A549 (cell line): Measurements from ENCODE around the gene CCNA1. TPM values are rescaled to one million over a fixed set of nuclear protein-coding genes. Genes with fewer than 3 reads are reported as not detected.

Source experiments
- ATAC-seq, 2 experiments: fragments of 200-7000 bp in 1 of 2; fragments of >200 bp in 1 of 2; cut with Nextera tagmentation in 1 of 2; cut with Tn5 transposase in 1 of 2; 3 replicates each; pipeline versions ENCODE4 v1.8.0 to v1.9.1; 2018 to 2020; ENCODE audit warnings: mild to moderate bottlenecking in 1 of 2, moderate library complexity in 1 of 2
- CTCF ChIA-PET: fragments of 300-600 bp; sonication (Branson Sonifier 250); formaldehyde crosslinking; extraction: SDS; loops from one replicate; lab custom pipeline; 2021; ENCODE audit warnings: antibody characterized with exemption, inconsistent platforms; lab: Yijun Ruan, JAX
- POLR2A ChIA-PET: fragments of 350-600 bp; formaldehyde crosslinking; extraction: SDS; loops from one replicate; lab custom pipeline; 2021; ENCODE audit warnings: antibody characterized with exemption, inconsistent platforms; lab: Yijun Ruan, JAX
- DNase-seq, 2 experiments: peaks; one replicate each; pipeline versions ENCODE4 v3.0.0 to v3.0.0-alpha.2; 2011 to 2016; ENCODE audit warnings: low read depth in 1 of 2, low spot score in 1 of 2
- FAIRE-seq: peaks from 2 replicates; lab custom pipeline; 2011; peaks lifted over from hg19 to GRCh38; lab: Jason Lieb, UNC
- H3K27ac ChIP-seq, 2 experiments: fragments of >200 bp; sonication (Bioruptor Twin); formaldehyde crosslinking; 3 replicates each; pipeline ENCODE4 v1.5.1; 2016 to 2017
- H3K4me1 ChIP-seq: fragments of >200 bp; sonication (Bioruptor Twin); formaldehyde crosslinking; 3 replicates; pipeline ENCODE4 v1.6.1; 2016
- H3K4me2 ChIP-seq: fragments of >200 bp; sonication (Bioruptor Twin); formaldehyde crosslinking; 3 replicates; pipeline ENCODE4 v1.6.1; 2016
- H3K4me3 ChIP-seq: fragments of >200 bp; sonication (Bioruptor Twin); formaldehyde crosslinking; 3 replicates; pipeline ENCODE4 v1.5.1; 2016
- H3K9me3 ChIP-seq: fragments of >200 bp; sonication (Bioruptor Twin); formaldehyde crosslinking; 3 replicates; pipeline ENCODE4 v1.6.1; 2016
- BHLHE40 ChIP-seq: IDR thresholded peaks from 2 replicates; pipeline ENCODE4 v1.6.1; 2012; ENCODE audit warnings: low read depth, low read length, inconsistent platforms
- CBX2 ChIP-seq: fragments of 200-600 bp; sonication (generic); IDR thresholded peaks from 2 replicates; pipeline ENCODE4 v1.6.1; 2016; ENCODE audit warnings: low read depth, mild to moderate bottlenecking, borderline replicate concordance
- CEBPB ChIP-seq, 2 experiments: fragments of >200 bp in 1 of 2; sonication (Bioruptor Twin) in 1 of 2; formaldehyde crosslinking in 1 of 2; IDR thresholded peaks; 2 replicates each; pipeline ENCODE4 v1.6.1; 2012 to 2016
- CHD2 ChIP-seq: fragments of 150-350 bp; IDR thresholded peaks from 2 replicates; pipeline ENCODE4 v1.6.1; 2014; ENCODE audit warnings: low read length; ENCODE audit not compliant: partially characterized antibody
- CHD4 ChIP-seq: fragments of 200-600 bp; sonication (generic); IDR thresholded peaks from 2 replicates; pipeline ENCODE4 v1.6.1; 2016; ENCODE audit warnings: antibody characterized with exemption, mild to moderate bottlenecking, borderline replicate concordance
- EHF ChIP-seq: fragments of 250-450 bp; sonication (Bioruptor Pico); IDR thresholded peaks from 2 replicates; pipeline ENCODE4 v1.5.0; 2020; ENCODE audit warnings: mild to moderate bottlenecking
- EP300 ChIP-seq, 2 experiments: fragments of >200 bp; sonication (Bioruptor Twin); formaldehyde crosslinking; IDR thresholded peaks; 2 replicates in 1 of 2; 3 replicates in 1 of 2; pipeline ENCODE4 v1.6.1; 2016 to 2017
- FOSL2 ChIP-seq, 2 experiments: fragments of 450-650 bp in 1 of 2; fragments of >200 bp in 1 of 2; sonication (Bioruptor Twin) in 1 of 2; formaldehyde crosslinking; IDR thresholded peaks; 2 replicates each; pipeline versions ENCODE4 v1.5.0 to v1.6.1; 2016 to 2020; ENCODE audit warnings: mild to moderate bottlenecking in 1 of 2, moderate library complexity in 1 of 2
- GATA3 ChIP-seq: IDR thresholded peaks from 2 replicates; pipeline ENCODE4 v1.6.1; 2012; ENCODE audit warnings: borderline replicate concordance
- HOXB5 ChIP-seq: fragments of 250-450 bp; sonication (Bioruptor Pico); IDR thresholded peaks from 2 replicates; pipeline ENCODE4 v1.5.0; 2020; ENCODE audit warnings: mild to moderate bottlenecking, moderate library complexity
- JUN ChIP-seq, 2 experiments: fragments of >200 bp; sonication (Bioruptor Twin); formaldehyde crosslinking; IDR thresholded peaks; 2 replicates in 1 of 2; 3 replicates in 1 of 2; pipeline ENCODE4 v1.6.1; 2016 to 2017
- JUNB ChIP-seq: fragments of >200 bp; sonication (Bioruptor Twin); formaldehyde crosslinking; IDR thresholded peaks from 2 replicates; pipeline ENCODE4 v1.6.1; 2016
- KDM1A ChIP-seq: fragments of 200-600 bp; sonication (generic); IDR thresholded peaks from 2 replicates; pipeline ENCODE4 v1.6.1; 2016; ENCODE audit warnings: low read depth, mild to moderate bottlenecking
- MAZ ChIP-seq: fragments of 150-350 bp; IDR thresholded peaks from 2 replicates; pipeline ENCODE4 v1.6.1; 2014; ENCODE audit warnings: antibody characterized with exemption, low read depth, low read length, borderline replicate concordance
- NFE2L2 ChIP-seq: fragments of 150-350 bp; conservative IDR thresholded peaks from 2 replicates; pipeline ENCODE4 v1.6.1; 2014; ENCODE audit warnings: low read length
- RAD21 ChIP-seq, 2 experiments: fragments of >200 bp in 1 of 2; sonication (Bioruptor Twin) in 1 of 2; formaldehyde crosslinking in 1 of 2; IDR thresholded peaks in 1 of 2; conservative IDR thresholded peaks in 1 of 2; 2 replicates in 1 of 2; 3 replicates in 1 of 2; pipeline ENCODE4 v1.6.1; 2012 to 2018; ENCODE audit warnings: inconsistent platforms in 1 of 2
- RCOR1 ChIP-seq: fragments of 150-350 bp; IDR thresholded peaks from 2 replicates; pipeline ENCODE4 v1.6.1; 2014; ENCODE audit warnings: antibody characterized with exemption, low read length, low read depth
- RFX5 ChIP-seq: fragments of 450-650 bp; IDR thresholded peaks from 2 replicates; pipeline ENCODE4 v1.7.1; 2014; ENCODE audit warnings: antibody characterized with exemption, mild to moderate bottlenecking, moderate library complexity
- SMC3 ChIP-seq: fragments of >200 bp; sonication (Bioruptor Twin); formaldehyde crosslinking; IDR thresholded peaks from 3 replicates; pipeline ENCODE4 v1.6.1; 2018; ENCODE audit warnings: inconsistent platforms
- SREBF2 ChIP-seq: fragments of 450-650 bp; IDR thresholded peaks from 2 replicates; pipeline ENCODE4 v1.6.1; 2014; ENCODE audit warnings: mild to moderate bottlenecking, moderate library complexity
- ZFP36 ChIP-seq: fragments of 450-650 bp; IDR thresholded peaks from 2 replicates; pipeline ENCODE4 v1.6.1; 2014; ENCODE audit warnings: borderline replicate concordance; ENCODE audit not compliant: partially characterized antibody
- ZNF302 ChIP-seq: fragments of 250-450 bp; sonication (Bioruptor Pico); IDR thresholded peaks from 2 replicates; pipeline ENCODE4 v1.9.0; 2021; ENCODE audit warnings: inconsistent platforms, mild to moderate bottlenecking, moderate library complexity
- WGBS: methylation state at CpG from one replicate; pipeline ENCODE4 v1.1.6; 2017; ENCODE audit errors: missing lambda C conversion rate; 5-methylcytosine and 5-hydroxymethylcytosine counted together
- polyA plus RNA-seq, 4 experiments: library from polyadenylated mRNA; depleted of rRNA in 3 of 4; stranded (reverse); fragments of >200 nt; fragmentation: RNase III in 1 of 4; extraction: RNeasy Plus Mini Kit Qiagen cat#74134 plus additional on column Dnase treatment in 1 of 4; gene quantifications; 2 replicates in 3 of 4; 3 replicates in 1 of 4; pipeline ENCODE4 v1.2.3, GENCODE V29; 2011 to 2017
- TF ChIP-seq, protein P1 (sequence below): fragments of 450-650 bp; IDR thresholded peaks from 2 replicates; pipeline ENCODE4 v1.6.1; 2014; ENCODE audit warnings: antibody characterized with exemption
- TF ChIP-seq, protein P2 (sequence below): fragments of >200 bp; sonication (Bioruptor Twin); formaldehyde crosslinking; IDR thresholded peaks from 2 replicates; pipeline ENCODE4 v1.6.1; 2016
- TF ChIP-seq, protein P3 (sequence below): fragments of 250-450 bp; sonication (Bioruptor Pico); IDR thresholded peaks from 2 replicates; pipeline ENCODE4 v1.5.0; 2020; ENCODE audit warnings: low read depth, mild to moderate bottlenecking, moderate library complexity

CCNA1 gene
- polyA plus RNA-seq, 2 of the 4 experiments (the other 2 are of a cell fraction) = 0.21 TPM; not detected in 1

GRCh38 chr13:36421447-36421846 lies 10.8 kb upstream of the CCNA1 start:
- ATAC-seq (no peak), DNase-seq (no peak), FAIRE-seq (no peak)
- Histone ChIP-seq H3K4me1 (no peaks in the 10 kb centered on the region), H3K4me2 (no peak overlapping the region), H3K27ac (no peak overlapping the region), H3K4me3 (no peak overlapping the region), H3K9me3 (0 out of 3 replicates have a peak, but pooled peaks cover 3% of the 10 kb centered on the region)
- TF ChIP-seq, protein P1, sequence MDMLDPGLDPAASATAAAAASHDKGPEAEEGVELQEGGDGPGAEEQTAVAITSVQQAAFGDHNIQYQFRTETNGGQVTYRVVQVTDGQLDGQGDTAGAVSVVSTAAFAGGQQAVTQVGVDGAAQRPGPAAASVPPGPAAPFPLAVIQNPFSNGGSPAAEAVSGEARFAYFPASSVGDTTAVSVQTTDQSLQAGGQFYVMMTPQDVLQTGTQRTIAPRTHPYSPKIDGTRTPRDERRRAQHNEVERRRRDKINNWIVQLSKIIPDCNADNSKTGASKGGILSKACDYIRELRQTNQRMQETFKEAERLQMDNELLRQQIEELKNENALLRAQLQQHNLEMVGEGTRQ = no peak
- TF ChIP-seq EHF (no peak), GATA3 (no peak), ZFP36 (no peak), MAZ (no peak), RCOR1 (no peak), JUN (IDR thresholded peaks at IDR 0.05) (no peak), FOSL2 (IDR thresholded peaks at IDR 0.05) (no peak), FOSL2 (CRISPR knock-in tag; IDR thresholded peaks at IDR 0.05) (no peak), CHD2 (no peak), BHLHE40 (no peak), RFX5 (no peak)
- TF ChIP-seq, protein P2, sequence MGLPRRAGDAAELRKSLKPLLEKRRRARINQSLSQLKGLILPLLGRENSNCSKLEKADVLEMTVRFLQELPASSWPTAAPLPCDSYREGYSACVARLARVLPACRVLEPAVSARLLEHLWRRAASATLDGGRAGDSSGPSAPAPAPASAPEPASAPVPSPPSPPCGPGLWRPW = no peak
- TF ChIP-seq, all 56 proteins: peak for 0
- ChIA-PET CTCF (interaction anchor here (1.0 kb wide), 2 partner anchors 12 to 315 kb away, joined by 3 to 5 read pairs; no protein-coding TSS in a partner anchor), POLR2A (no interaction called here)

- H3K4me3 ChIP-seq = no peak overlapping the region
- 4% methylated on average over 2 of the region's 2 CpGs for WGBS
- ChIA-PET POLR2A (no interaction called here), CTCF (interaction anchor here (0.8 kb wide), 1 partner anchor 18 kb away, joined by 3 read pairs; no protein-coding TSS in a partner anchor)
- H3K27ac ChIP-seq = no peak overlapping the region
- FAIRE-seq (no peak), DNase-seq (peak in 1 of 2 experiments; percentile 27), ATAC-seq (no peak)
- H3K4me2 ChIP-seq = no peak overlapping the region
- TF ChIP-seq EP300 (IDR thresholded peaks at IDR 0.05) = no peak
- 0 out of 4 replicates have a peak, but pooled peaks of 1 of the 2 experiments have one; percentile 8 for TF ChIP-seq CEBPB (IDR thresholded peaks at IDR 0.05)
- H3K4me1 ChIP-seq = peaks cover 6% of the 10 kb centered on the region; the same call in 1 of the 3 replicates
- H3K9me3 ChIP-seq = 0 out of 3 replicates have a peak, but pooled peaks cover 3% of the 10 kb centered on the region
Measured at GRCh38 chr13:36428086-36428485, 4.2 kb upstream of the CCNA1 start.

- H3K4me1 ChIP-seq = peaks cover 6% of the 10 kb centered on the region; the same call in 1 of the 3 replicates
- DNase-seq (no peak), FAIRE-seq (no peak), ATAC-seq (no peak)
- H3K4me2 ChIP-seq = peak overlapping the region; percentile 12; the same call in 1 of the 3 replicates
- H3K27ac ChIP-seq = no peak overlapping the region
- ChIA-PET POLR2A (no interaction called here), CTCF (no interaction called here)
- no peak for TF ChIP-seq CBX2
- no peak for TF ChIP-seq ZNF302 (CRISPR knock-in tag)
- no peak for TF ChIP-seq NFE2L2
- no peak for TF ChIP-seq KDM1A
- TF ChIP-seq JUNB = no peak
- TF ChIP-seq HOXB5 (CRISPR knock-in tag) = no peak
- TF ChIP-seq, protein P1 = no peak
- no peak for TF ChIP-seq JUN (IDR thresholded peaks at IDR 0.05)
- TF ChIP-seq, protein P3, sequence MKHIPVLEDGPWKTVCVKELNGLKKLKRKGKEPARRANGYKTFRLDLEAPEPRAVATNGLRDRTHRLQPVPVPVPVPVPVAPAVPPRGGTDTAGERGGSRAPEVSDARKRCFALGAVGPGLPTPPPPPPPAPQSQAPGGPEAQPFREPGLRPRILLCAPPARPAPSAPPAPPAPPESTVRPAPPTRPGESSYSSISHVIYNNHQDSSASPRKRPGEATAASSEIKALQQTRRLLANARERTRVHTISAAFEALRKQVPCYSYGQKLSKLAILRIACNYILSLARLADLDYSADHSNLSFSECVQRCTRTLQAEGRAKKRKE (CRISPR knock-in tag) = no peak
- no peak for TF ChIP-seq SMC3
- TF ChIP-seq RAD21 (conservative IDR thresholded peaks at IDR 0.05 in 1 of 2, IDR thresholded peaks at IDR 0.05 in 1 of 2) = no peak
- no peak for TF ChIP-seq CHD4
- no peak for TF ChIP-seq SREBF2
- no peak for TF ChIP-seq MAZ
- no peak for TF ChIP-seq ZFP36
- H3K4me3 ChIP-seq = no peak overlapping the region; the same call in 2 of the 3 replicates
- 17% methylated on average over 30 of the region's 34 CpGs for WGBS
- no peaks in the 10 kb centered on the region for H3K9me3 ChIP-seq
Measured at GRCh38 chr13:36430247-36431203, 1.8 kb upstream of the CCNA1 start.
